ENCODE results near the gene TMPRSS7.

TMPRSS7 gene, protein sequence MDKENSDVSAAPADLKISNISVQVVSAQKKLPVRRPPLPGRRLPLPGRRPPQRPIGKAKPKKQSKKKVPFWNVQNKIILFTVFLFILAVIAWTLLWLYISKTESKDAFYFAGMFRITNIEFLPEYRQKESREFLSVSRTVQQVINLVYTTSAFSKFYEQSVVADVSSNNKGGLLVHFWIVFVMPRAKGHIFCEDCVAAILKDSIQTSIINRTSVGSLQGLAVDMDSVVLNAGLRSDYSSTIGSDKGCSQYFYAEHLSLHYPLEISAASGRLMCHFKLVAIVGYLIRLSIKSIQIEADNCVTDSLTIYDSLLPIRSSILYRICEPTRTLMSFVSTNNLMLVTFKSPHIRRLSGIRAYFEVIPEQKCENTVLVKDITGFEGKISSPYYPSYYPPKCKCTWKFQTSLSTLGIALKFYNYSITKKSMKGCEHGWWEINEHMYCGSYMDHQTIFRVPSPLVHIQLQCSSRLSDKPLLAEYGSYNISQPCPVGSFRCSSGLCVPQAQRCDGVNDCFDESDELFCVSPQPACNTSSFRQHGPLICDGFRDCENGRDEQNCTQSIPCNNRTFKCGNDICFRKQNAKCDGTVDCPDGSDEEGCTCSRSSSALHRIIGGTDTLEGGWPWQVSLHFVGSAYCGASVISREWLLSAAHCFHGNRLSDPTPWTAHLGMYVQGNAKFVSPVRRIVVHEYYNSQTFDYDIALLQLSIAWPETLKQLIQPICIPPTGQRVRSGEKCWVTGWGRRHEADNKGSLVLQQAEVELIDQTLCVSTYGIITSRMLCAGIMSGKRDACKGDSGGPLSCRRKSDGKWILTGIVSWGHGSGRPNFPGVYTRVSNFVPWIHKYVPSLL

GRCh38 chr3:112034436-112034835 lies at the start of gene TMPRSS7:
TMPRSS7 (plus strand) TSS chr3:112034736; CDS start chr3:112034846, 110 bp downstream.
- no peak for DNase-seq

DNA sequence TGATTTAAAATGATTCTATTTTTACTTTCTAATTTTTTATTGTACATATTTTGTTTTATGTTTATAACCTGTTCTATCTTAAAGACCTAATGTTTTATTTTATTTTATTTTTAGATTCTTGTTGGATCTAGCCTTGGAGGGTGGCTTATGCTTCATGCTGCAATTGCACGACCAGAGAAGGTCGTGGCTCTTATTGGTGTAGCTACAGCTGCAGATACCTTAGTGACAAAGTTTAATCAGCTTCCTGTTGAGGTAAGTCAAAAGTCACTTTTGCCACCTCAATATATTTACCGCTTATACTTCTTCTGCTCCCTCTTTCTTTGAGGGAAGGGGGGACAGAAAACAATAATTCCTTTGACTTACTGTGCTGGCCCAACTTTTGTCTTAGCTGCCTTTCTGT lies 47.7 kb upstream of the TMPRSS7 start:
- no peak for DNase-seq

DNA sequence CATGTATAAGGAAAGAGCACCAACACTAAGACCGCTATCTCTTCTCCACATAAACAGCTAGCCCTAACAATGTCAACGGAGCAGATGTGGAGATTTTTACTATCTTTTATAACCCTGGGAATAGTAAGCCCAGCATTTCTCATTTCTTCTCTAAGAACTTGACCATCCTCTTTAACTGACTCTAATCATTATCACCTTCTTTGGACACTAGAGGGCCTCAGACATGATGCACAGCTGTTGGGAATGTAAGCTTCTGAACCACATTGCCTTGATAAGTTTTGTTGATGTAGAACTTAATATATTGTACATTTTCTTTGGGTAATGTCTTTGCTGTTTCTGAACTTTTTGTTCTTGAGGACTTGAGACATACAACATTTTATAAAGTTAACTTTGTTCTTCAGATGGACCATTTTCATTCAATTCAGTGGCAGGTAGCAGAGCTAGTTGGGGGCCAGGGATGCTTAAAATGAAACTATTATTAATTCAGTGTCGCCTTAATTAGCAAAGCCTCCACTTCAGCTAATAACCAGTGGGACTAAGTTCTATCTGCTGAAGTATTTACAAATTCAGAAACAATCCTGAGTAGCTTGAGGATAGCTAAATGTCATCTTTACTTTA lies 45.4 kb upstream of the TMPRSS7 start:
- DNase-seq = peak; percentile 18 to 53

DNA sequence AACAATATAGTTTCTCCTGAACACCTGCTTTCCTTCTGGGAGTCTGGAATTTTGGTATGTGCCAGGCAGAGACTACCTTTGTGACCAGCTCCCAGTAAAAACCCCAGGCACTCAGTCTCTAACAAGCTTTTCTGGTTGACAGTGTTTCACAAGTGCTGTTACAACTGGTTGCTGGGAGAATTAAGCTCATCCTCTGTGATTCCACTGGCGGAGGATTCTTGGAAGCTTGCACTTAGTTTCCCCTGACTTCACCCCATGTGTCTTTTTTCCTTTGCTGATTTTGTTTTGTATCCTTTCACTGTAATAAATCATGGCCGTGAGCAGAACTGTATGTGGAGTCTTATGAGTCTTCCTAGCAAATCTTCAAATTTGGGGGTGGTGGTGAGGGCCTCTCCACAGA lies 41.5 kb upstream of the TMPRSS7 start:
- DNase-seq = no peak

DNA sequence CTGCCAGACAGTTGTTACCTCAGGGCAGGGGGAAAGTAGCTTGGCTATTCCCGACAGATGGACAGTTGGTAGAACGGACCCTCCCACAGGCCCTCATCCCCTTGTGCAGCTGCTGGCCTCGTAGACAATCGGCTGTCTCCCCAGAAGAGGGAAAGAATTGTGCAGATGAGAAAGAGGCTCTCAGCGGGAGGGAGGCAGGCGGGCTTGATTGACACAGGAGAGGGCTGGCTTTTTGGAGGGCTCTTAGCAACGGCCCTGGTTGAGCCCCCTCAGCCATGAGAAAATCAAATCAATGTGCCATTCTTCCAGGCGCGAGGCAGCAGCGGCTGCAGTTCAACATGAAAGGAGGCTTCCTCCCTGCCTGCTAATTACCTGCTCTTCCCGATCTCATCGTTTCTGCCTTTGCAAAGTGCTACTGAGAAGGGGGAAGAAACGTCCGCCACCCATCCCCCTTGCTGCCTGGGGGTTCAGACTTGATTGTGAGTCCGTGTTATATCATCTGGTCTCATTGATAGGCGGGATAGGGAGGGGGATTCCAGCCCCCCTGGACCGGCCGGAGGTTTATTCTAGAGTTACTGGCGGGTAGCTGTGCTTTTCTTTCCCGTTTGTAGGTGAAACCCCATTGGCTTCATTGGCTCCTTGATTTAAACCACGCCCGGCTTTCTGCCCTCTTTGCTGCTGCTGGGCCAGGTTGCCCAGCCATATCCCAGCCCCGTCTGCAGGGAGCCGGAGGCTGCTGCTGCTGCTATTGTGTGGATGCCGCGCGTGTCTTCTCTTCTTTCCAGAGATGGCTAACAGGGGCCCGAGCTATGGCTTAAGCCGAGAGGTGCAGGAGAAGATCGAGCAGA lies 35.7 kb upstream of the TMPRSS7 start, which contains the start of gene TAGLN3:
Gene TAGLN3, plus strand, starts transcription at position 287 of the 848 bp plus-strand sequence. Its CDS starts 501 bp downstream, at position 788.
- DNase-seq = peak in 1 of 2 experiments; percentile 30

GRCh38 chr3:111999484-112000324 lies 34.8 kb upstream of the TMPRSS7 start:
- no peak for DNase-seq

- DNase-seq = no peak
These were observed 34.2 kb upstream of the TMPRSS7 start for GRCh38 chr3:112000367-112000771.

DNA sequence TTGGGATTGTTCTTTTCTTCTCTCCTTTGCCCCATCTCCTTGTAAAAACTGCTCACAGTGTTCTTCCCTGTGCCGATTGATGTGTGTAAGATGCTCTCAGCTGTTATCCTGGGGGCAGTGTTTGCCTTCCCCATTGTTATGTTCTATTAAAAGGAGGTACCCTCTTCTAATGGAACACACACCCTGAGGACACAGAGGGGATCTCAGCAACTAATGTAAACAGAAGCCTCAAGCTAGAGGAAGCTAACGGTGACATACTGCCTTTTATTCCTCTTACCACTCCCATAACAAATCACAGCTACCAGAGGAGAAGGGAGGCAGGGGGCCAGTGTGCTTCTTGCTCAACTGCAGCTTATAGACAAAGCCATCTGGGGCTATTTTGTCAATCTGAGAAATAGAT lies 33.6 kb upstream of the TMPRSS7 start:
- no peak for DNase-seq

DNA sequence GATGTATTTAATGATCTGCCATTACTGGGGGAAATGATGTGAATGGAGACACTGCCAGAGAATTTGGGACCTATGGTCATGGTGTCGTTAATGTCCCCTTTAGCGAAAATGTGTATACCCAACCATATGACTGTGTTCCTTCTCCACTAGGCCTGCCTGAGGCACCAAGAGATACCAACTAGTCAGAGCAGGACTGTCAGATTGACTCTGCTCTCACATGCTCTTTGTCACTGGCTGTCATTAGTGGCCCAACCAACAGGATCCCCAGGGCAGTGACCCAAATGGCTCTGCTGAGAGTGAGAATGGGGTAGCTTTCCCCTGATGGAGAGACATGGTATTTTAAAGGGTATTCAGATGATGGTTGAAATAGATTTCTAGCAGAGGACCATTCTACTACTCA lies 33.0 kb upstream of the TMPRSS7 start:
- DNase-seq = no peak

GRCh38 chr3:112002096-112002971 lies 32.2 kb upstream of the TMPRSS7 start:
- no peak for DNase-seq

GRCh38 chr3:112003321-112004080 lies 31.0 kb upstream of the TMPRSS7 start:
- no peak for DNase-seq

DNA sequence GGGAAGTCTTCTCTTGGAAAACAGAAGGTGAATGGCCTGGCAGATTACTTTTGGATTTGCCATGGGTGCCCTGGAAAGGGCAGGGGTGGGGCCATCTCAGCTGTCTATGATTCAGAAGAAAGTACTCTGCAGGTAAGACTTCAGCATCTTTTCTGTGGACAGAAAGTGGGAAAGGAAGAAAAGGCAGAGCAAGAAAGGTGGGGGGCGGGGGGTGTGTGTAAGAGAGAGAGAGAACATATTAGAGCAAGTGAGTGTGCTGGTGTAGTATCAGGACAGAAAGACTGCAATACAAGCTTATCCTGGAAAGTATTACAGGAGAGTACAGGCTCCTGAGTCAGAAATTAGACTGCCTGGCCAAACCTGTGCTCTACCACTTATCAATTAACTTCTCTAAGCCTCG lies 30.3 kb upstream of the TMPRSS7 start:
- DNase-seq = no peak

GRCh38 chr3:112004669-112005068 lies 29.9 kb upstream of the TMPRSS7 start:
- no peak for DNase-seq

DNA sequence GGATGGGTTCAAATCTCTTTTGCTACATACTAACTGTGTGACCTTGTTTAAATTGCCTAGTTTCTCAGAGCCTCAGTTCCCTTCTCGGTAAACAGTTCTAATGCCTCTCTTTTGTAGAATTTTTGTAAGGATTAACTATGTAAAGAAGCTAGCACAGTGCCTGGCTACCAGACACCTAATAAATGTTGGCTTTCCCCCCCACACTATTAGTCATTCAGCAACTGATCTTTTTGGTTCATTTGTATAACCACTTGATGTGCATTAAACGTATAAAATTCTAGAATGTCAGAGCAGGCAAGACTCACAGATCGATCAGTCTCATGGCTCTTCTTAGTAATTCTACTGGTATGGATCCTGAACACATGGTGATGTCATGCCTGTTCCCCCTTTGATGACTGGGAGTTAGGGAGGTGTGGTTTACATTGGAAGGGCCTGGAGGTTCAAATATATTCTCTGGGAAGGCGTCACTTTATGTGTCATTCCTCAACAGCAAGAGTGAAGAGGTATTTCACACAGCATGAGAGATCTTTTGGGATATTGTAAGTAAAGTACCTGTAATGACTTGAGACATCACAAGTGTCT lies 29.4 kb upstream of the TMPRSS7 start:
- no peak for DNase-seq

DNA sequence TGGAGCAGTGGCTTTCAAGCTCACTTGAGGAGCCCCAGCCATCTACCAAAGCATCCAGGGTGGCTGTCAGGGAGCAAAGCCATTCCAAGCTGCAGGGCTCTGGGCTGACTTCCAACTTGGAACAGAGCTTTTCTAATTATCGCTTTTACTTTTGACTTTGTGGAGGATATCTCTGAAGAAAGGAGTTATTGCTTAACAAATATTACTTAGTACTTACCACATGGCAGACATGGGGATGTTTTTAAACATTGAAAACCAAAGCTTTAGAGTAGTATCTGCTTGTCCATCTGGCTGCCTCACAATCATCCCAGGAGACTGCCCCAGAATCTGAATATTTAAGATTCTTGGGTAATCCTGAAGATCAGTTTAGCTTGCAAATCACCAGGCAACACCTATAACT lies 26.9 kb upstream of the TMPRSS7 start:
- DNase-seq = peak in 1 of 2 experiments; percentile 24

GRCh38 chr3:112009670-112010069 lies 24.9 kb upstream of the TMPRSS7 start:
- no peak for DNase-seq

DNA sequence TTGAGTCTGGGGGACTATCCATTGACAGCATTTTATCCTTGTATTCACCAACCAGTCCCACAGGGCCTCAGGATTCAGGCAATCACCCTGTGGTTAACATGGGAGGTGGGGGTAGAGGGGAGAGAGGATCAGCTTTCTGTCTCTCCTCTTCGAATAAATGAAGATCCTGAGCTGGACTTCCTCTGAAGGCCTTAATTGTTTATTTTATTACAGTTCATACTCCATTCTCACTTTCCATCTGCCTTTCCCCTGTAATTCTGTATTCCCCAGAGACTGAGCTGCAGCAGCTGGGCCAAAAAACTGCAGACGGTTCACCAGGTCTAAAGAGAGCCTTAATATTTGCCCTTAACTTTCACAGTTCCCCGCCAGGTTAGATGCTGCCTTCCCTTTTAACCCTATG lies 23.9 kb upstream of the TMPRSS7 start:
- peak; percentile 10 to 54 for DNase-seq

GRCh38 chr3:112011376-112011940 lies 23.1 kb upstream of the TMPRSS7 start:
- no peak for DNase-seq

Data from NCI-H446 (cell line).